OCI-M2 (cell line): ENCODE results near the gene FIG4.
"Not testable (repeated sequence)": the region's sequence is repeated elsewhere in the genome, so short reads cannot be mapped to it uniquely, and the experiment has no call there.

Experiments used
- DNase-seq: peaks from one replicate; lab custom pipeline; 2025; ENCODE audit not compliant: unreplicated experiment; lab: John Stamatoyannopoulos, UW

The FIG4 gene

DNA sequence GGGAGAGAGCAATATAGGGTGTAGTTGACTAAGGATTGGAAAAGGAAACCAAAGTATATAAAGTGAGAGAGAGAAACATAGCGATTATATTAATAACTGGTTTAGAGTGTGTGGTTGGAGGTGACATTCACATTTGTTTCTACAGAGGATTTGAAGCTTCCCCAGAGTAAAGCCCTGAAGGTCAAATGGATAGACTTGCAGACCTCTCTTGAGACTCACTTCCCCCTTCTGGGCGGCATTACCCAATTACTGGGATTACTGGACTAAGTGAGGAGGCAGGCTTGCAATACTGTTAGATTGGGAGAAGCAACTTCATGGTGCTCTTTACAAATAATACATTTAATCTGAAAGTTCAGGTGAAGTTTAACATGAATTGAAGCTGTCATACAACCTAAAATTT lies 10.7 kb downstream of the FIG4 start:
- DNase-seq: no peak

DNA sequence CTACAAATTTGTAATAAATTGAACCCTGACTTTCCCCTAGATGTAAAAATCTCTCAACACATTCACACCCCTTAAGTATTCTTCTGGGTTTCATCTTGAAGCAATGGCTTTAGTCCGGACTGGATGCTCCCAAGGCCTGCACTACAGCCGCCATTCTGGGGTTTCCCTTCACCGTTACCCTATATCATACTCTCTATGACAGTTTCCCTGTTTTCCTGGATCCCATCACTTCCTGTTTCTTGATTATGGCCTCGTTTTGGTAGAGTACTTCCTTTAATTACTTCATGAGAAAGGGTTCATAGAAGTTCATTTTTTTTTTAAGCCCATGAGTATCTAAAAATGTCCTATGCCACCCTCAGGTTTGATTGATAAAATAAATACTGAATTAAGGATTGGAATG lies 11.7 kb downstream of the FIG4 start:
- DNase-seq: no peak

DNA sequence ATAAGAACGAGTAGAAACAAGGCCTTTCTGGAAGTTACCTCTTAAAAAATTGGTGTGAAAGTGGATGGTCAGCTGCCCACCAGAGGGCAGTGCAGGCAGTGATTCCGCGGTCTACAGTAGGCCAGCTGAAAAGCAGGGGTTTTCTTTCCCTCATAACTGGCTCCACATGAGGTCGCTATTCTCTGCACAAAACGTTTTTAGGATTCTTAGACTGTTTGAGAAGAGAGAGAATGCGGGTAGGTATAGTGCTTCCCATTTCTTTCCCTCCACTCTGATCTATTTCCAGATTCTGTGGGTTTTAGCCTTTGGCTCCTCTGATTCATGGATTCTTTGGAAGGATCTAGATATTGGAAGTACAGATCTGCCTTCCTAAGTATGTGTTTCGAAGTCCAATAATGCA lies 14.2 kb downstream of the FIG4 start:
- peak; percentile 82 for DNase-seq

DNA sequence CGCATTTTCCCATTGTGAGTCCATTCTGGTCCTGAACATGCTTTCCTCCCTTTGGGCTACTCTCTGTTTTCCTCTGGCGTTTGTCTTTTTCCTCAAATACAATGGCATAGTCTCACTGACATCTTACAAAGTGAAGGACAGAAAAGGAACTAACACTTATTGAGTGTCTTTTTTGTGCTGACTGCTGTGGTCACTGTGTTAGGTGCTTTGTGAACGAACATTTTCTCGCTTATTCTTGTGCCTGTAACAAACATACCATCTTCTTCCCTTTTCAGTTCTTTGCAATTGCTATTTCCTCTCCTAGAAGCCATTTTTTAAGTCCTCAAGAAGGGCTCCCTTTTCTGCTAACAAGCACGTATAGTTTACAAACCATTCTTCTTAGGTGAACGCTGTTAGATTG lies 15.4 kb downstream of the FIG4 start:
- no peak for DNase-seq

DNA sequence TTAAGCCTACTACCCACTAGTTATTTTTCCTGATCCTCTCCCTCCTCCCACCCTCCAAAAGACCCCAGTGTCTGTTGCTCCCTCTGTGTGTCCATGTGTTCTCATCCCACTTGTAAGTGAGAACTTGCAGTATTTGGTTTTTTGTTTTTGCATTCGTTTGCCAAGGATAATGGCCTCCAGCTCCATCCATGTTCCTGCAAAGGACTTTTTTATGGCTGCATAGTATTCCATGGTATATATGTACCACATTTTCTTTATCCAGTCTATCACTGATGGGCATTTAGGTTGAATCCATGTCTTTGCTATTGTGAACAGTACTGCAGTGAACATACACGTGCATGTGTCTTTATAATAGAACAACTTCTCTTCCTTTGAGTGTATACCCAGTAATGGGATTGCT lies 17.0 kb downstream of the FIG4 start:
- DNase-seq: not testable (repeated sequence)

DNA sequence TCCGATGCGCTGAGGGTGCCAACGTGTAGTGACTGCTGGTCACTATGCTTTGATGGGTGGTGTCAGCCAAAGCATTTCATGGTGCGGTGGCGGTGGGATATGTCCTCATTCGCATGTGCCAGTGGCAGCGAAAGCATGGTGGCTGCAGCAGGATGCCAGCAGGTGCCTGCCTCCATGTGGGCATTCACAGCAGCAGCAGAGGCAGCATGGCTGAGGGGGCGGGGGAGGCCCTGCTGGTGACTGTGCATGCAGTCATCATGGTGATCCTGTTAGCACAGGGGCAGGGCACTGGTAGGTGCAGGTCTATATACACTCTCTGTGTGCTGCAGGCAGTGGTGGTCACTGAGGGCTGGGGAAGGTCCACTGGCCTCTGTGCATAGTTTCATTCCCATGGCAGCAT lies 22.0 kb downstream of the FIG4 start:
- no peak for DNase-seq

DNA sequence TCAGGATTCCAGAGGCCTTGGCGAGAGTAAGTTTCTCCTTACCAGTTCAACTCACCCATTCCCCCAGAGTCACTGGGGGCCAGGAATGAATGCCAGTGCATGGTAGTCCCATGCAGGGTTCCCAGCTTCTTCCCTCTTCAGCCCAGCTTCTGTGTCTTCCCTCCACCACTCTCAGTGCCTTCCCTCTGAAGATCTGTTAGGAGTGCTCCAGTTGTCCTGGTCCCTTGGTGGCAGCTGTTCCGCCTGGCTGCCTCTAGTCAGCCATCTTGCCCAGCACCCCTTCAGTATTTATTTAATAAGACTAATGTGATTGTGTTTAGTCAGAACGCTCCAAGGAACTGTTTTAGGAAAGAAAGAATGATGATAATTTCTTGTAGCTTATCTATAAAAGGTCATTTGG lies 23.1 kb downstream of the FIG4 start:
- no peak for DNase-seq

DNA sequence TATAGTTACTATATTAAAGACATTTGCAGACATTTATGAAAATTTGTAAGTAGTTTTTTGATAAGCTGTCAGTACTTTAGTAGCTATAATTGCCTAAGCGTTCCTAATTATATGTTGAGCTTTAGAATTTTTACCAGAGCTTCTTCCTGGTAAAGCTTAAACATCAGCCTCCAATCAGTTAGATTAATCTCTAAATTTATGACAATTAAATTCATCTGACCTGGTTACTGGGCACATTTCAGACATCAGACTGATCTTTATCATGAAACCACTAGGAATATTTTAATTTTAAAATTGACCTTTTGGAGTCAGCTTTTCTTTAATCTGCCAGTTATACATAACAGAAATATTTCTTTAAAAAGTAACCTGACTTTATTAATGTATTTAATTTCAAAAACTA lies 23.5 kb downstream of the FIG4 start:
- DNase-seq: no peak

DNA sequence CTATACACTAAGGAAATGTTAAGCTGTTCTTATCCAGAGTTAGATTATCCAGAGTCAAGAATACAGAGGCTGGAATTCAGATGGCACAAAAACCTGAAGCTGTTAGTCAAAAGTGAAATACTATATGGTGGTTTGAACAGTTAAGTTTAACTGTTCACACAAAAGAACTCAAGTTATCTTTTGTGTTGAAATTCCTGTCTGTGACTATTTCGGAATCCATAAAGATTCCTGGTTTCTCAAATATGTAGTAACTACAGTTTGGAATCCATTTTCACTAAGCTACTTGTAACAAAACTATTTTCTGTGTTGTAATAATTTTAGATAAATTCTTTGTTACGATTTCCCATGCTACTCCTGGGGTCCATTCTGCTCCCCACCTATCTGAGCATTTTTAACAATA lies 24.5 kb downstream of the FIG4 start:
- DNase-seq: no peak

DNA sequence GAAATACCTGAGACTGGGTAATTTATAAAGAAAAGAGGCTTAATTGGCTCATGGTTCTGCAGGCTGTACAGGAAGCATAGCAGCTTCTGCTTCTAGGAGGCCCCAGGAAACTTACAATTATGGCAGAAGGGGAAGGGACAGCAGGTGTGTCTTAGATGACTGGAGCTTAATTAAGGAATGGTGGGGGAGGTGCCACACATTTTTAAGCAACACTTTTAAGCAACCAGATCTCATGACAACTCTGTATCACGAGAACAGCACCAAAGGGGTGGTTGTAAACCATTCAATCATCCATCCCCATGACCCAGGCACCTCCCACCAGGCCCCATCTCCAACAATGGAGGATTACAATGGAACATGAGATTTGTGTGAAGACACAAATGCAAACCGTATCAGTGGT lies 26.9 kb downstream of the FIG4 start:
- no peak for DNase-seq

DNA sequence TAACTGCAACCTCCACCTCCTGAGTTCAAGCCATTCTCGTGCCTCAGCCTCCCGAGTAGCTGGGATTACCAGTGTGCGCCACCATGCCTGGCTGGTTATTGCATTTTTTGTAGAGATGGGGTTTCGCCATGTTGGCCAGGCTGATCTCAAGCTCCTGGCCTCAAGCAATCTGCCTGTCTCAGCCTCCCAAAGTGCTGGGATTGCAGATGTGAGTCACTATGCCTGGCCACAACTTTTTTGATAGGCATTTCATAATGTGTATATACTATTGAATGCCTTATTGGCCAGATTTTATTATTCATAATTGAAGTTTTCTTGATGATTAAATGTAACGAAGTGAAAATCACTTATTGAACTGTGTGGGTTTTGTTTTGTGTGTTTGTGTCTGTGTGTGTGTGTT lies 27.9 kb downstream of the FIG4 start:
- no peak for DNase-seq

DNA sequence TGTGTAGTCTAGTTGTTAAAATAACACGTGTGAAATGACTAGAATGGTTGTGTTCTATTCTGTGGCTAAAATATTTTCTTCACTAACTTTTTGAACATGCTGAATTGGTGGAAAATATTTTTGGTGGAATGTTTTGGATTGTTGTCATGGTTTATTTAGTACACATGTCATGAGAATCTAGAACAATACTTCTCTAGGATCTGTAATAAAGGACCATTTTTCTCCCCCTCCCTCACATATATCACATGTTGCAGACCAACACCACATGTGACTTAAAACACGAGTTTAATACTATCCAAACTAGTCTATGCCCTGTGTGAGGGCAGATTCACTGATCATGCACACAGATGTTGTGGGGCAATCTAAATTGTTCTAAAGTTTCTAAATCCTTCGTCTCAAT lies 29.2 kb downstream of the FIG4 start:
- no peak for DNase-seq

DNA sequence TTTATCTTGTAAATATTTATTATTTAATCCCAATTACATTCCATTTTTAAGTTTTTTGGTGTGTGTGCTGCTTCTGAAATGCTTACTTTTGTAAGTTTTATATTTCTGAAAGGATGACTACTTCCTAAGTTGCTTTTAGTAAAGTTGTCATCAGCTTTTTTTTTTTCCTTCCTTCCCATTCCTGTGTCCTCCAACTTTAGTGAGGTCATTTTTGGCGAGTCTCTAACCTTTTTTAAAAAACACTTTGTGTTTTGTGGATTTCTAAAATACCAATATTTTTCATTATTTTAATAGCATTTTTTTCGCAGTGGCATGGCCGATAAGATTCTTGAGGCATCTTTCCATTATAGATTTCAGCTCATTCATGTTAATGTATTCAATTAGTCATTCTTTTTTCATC lies 30.9 kb downstream of the FIG4 start:
- DNase-seq: no peak

DNA sequence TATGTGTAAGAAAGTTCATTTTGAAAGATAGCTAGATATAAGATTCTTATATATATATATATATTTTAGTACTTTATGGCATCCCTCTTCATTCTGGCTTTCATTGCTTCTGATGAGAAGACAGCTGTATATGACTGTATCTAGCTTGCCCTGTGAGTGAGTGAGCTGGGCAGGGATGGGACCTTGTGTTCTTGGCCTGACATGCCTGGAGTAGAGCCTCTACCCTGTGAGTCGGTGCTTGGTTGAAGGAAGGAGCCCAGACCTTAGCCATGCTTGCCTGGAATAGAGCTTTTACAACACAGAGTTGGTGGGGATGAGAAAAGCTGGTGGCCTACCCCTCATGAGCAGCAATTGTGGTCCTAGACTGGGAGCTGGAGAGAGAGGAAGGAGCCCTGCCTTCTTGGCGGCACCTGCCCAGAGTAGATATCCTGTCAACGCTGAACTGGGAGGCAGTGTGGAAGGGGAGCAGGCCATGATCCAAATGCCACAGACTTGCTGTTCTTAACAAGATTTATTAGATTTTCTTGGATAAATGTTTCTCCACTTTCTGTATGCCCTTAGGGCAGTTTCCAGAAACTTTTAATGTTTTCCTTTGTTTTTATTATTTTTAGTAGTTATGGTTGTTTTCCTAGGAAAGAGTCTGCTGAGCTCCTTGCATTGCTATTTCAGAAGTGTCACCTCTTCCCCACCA lies 31.6 kb downstream of the FIG4 start:
- no peak for DNase-seq

DNA sequence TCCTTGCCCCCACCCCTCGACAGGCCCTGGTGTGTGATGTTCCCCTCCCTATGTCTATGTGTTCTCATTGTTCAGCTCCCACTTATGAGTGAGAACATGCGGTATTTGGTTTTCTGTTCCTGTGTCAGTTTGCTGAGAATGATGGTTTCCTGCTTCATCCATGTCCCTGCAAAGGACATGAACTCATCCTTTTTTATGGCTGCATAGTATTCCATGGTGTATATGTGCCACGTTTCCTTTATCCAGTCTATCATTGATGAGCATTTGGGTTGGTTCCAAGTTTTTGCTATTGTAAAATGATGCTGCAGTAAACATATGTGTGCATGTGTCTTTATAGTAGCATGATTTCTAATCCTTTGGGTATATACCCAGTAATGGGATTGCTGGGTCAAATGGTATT lies 34.2 kb downstream of the FIG4 start:
- DNase-seq: not testable (repeated sequence)

DNA sequence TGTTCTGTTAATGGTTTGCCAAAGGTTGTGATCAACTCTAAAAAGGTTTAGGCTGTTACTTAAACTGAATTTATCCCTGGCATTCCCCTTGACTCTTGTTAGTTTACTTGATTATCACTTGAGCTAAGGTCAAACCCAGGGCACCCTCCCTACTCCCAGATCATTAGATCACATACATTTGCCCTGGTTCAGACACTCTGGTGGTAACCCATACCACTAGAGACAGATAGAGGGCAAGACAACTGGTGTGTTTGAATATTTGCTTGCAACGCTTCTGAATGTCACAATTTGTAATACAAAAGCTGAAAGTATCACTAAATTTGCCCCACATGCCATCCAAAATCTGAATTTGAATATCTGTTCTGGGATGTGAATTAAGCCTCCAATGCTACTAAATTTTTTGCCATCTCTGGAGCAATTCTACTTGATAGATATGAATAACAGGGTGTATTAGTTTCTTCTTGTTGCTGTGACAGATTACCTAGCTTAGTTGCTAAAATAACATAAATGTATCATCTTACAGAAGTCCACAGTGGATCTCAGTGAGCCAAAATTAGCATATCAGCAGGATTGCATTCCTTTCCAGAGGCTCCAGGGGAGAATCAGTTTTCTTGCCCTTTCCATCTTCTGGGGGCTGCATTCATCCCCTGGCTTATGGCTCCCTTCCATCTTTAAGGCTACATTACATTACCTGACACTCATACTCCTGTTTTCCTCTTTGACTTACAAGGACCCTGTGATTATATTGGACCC lies 45.4 kb downstream of the FIG4 start:
- no peak for DNase-seq

DNA sequence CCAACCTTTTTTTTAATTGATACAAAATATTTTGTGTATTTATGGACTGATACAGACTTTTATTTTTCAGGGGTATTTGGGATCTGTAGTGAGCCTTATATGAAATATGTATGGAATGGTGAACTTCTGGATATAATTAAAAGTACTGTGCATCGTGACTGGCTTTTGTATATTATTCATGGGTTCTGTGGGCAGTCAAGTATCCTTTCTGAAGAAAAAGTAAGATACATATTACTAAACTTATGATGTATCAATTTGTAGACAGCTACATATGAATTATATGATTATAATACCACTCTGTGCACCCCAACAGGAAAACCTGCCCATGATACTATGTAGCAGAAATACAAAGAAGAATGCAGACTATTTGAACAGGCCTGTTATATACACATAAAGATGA lies 47.2 kb downstream of the FIG4 start:
- no peak for DNase-seq

DNA sequence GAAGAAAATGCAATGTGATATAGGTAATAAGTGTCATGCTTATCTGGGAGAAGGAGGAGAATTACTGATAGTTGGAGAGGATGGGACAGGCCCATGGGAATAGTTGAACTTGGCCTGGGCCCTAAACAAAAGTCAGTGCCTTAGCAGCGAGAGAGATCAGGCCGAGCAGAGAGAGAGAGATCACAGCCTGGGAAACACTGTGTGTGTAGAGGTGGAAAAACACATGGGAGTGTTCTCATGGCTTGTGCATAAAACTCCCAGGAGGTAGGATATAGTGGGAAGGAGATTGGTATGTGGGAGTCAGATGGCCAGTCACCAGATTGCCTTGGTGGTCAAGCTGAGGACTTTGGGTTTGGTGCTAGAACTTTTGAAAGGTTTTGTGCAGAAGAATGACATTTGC lies 47.6 kb downstream of the FIG4 start:
- DNase-seq: no peak

DNA sequence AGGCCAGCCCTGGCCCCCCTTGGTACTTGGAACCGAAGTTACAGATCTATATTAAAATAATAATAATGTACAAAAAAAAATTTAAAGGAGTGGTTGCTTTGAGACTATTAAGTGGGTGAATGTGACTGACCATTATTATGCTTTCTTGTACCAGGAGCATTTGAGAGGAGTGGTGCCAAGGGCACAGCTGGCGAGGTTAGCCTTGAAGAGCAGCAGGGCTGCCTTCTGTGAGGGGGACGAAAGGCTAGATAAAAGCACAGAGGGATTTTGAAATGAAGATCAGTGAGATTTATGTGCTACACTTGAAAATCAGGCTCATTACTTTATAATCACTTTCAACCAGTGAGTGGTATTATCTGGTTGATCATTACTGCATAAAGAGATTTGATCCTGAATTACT lies 48.6 kb downstream of the FIG4 start:
- no peak for DNase-seq

DNA sequence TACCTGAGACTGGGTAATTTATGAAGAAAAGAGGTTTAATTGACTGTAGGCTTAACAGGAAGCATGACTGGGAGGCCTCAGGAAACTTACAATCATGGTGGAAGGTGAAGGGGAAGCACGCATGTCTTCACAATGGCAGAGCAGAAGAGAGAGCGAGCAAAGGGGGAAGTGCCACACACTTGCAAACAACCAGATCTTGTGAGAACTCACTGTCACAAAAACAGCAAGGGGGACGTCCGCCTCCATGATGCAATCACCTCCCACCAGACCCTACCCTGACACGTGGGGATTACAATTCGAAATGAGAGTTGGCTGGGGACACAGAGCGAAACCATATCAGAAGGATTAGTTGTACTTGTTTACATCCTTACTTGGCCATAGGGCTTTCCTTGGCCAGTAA lies 49.7 kb downstream of the FIG4 start:
- no peak for DNase-seq

DNA sequence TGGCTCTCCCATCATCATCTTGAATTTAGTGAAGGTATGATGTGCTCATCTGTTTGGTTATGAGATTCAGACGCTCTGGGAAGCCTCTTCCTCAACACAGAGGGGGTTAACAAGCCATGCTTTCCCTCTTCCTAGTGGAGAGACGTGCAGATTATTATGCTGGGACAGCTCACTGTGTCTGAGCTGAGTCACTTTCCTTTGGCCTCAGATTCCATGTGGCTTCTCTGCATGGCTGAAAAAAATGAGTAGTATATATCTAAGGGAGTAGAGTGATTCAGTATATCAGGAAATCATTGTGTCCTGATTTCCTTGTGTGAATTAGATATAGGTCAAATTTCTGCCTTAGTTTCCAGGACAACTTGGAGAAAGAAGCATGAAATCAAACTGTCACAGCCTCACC lies 52.6 kb downstream of the FIG4 start:
- DNase-seq: no peak

DNA sequence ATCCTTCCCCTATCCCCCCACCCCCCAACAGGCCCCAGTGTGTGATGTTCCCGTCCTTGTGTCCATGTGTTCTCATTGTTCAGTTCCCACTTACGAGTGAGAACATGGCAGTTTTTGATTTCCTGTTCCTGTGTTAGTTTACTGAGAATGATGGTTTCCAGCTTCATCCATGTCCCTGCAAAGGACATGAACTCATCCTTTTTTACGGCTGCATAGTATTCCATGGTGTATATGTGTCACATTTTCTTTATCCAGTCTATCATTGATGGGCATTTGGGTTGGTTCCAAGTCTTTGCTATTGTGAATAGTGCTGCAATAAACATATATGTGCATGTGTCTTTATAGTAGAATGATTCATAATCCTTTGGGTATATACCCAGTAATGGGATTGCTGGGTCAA lies 53.7 kb downstream of the FIG4 start:
- not testable (repeated sequence) for DNase-seq

DNA sequence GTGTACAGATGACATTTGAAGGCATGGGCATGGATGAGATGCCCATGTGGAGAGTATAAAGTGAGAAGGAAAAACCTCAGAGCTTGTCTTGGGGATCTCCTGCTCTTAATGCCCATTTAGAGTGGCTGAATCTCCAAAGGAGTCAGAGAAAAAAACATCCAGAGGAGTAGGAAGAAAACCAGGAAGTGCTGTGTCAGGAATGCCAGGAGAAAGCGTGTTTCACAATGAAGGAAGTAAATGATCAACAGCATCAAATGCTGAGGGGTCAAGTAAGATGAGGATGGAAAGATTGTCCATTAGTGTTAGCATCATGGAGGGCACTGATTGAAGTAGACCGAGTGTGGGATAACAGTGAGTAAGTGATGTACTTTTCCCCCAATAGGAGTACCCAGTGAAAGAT lies 56.1 kb downstream of the FIG4 start:
- DNase-seq: no peak
